ENCODE data around the gene ZFAND4. TPM values are rescaled to one million over a fixed set of nuclear protein-coding genes. Genes with fewer than 3 reads are reported as not detected.
"Not testable (repeated sequence)": the region's sequence is repeated elsewhere in the genome, so short reads cannot be mapped to it uniquely, and the experiment has no call there.

The ZFAND4 gene
- polyA plus RNA-seq, 1 donor = 9.2 TPM

DNA sequence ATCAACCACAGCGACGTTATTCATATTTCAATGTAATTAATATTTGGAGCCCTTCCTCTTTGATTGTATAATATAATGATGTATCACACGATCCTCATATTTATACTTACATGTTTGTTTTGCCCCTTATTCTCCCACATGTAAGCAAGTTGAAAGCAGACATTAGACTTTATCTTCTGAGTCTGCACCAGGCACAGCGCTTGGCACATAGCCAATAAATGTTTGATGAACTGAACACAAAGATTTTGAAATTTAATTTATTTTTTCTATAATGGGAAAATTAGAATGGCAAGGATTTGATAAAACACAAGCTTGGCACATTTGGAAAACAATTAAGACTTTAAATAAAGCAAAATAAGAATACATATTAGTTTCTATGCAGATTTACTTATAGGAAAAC is 31.6 kb downstream of the ZFAND4 start:
- DNase-seq (ENCODE audit: low read depth) = no peak

- DNase-seq (ENCODE audit: low read depth) = no peak
These were observed 32.5 kb downstream of the ZFAND4 start for GRCh38 chr10:45640049-45640448.

- DNase-seq (ENCODE audit: low read depth) = no peak
These were observed 45.0 kb downstream of the ZFAND4 start for GRCh38 chr10:45627412-45628048.

DNA sequence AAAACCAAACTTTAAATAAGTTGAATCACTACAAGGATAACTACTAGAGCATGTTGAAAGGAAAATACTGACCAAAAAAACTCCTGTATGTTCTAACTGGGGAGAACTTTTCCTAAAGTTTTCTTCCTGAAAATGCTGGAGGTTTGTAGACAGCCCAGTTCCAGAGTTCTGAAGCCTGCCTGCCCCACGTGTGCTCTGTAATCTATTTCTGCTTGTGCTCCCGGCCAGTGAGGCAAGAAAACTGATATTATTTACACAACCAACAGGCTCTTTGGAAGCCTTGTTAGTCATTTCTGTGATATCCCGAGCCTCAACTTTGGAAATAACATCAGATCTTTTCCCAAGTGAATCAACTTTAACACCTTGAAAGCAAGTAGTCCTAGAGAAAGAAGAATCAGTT is 46.7 kb downstream of the ZFAND4 start:
- DNase-seq (ENCODE audit: low read depth) = no peak

DNA sequence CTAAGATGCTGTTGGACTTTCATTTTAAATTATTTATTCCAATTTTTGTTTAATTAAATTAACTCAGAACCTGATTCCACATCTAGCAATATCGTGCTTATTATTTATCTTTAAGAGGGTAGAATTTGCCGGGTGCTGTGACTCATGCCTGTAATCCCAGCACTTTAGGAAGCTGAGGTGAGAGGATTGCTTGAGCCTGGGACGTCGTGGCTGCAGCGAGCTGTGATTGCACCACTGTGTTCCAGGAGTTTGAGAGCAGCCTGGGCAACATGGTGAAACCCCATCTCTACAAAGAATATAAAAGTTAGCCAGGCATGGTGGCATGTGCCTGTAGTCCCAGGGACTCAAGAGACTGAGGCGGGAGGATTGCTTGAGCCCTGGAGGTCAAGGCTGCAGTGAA is 47.8 kb downstream of the ZFAND4 start:
- DNase-seq (ENCODE audit: low read depth) = no peak

DNA sequence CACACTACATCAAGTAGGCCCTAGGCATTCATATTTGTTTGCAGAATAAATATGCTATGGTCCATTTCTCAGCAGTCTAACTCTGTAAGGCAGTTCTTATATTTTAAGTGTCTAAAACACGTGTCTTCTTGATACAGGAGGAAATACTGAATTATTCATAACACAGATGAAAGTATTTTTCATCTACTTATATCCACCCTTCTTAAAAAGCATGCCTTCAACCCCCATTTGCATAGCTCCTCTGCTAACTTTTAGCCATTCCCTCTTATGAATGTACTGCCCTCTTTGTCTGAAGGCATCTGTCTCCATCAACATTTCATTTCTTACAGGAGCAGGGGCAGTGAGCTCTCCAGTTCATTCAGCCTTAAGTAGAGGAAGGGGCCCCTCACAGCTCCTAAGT is 57.7 kb downstream of the ZFAND4 start:
- no peak for DNase-seq (ENCODE audit: low read depth)

DNA sequence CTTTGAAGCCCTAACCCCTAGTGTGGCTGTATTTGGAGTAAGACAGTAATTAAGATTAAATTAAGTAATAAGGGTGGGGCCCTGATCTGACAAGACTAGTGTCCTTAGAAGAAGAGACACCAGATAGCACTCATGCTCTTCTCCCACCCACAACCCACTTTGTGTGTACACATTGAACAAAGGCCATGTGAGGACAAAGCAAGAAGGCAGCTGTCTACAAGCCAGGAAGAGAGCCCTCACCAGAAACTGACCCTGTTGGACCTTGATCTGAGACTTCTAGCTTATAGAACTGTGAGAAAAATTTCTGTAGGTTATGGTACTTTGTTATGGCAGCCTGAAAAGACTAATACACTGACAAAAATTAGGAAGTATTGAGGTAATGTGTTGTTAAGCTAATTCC is 59.8 kb downstream of the ZFAND4 start:
- DNase-seq (ENCODE audit: low read depth) = no peak

DNA sequence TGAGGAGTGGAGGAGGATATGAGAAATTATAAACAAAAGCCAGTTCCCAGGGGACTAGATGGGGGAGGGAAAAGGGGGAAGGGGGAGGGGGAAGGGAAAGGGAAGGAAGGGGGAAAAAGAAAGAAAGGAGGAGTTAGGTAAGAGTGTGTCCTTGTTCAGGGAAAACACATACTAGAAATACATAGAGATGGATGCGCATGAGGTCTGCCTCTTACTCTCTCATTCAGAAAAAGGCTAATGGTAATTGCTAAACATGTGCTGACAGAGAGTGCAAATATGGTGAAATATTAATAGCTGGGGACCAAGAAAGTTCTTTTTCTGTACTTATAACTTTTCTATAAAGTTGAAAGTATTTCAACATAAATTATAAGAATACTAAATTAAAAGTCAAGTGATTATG is 64.5 kb downstream of the ZFAND4 start:
- DNase-seq (ENCODE audit: low read depth) = no peak

DNA sequence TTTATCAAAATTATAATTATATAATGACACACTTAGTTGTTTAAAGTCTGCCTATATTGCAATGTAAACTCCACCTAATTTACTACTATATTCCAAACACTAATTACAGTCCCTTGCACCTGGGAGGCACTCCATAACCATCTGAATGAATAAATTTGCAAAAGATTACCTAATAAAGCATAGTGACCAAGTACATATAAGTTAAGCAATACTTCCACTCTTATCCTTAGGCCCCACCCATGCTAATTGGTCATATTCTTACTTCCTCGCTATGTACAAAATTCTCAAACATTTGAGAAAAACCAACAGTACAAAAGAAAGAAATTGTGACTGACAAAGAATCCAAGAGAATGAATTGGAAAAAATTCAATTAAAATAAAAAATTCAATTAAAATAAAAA is 65.3 kb downstream of the ZFAND4 start:
- DNase-seq (ENCODE audit: low read depth) = no peak

GRCh38 chr10:45602836-45603235 is 69.7 kb downstream of the ZFAND4 start:
- DNase-seq (ENCODE audit: low read depth) = no peak

DNA sequence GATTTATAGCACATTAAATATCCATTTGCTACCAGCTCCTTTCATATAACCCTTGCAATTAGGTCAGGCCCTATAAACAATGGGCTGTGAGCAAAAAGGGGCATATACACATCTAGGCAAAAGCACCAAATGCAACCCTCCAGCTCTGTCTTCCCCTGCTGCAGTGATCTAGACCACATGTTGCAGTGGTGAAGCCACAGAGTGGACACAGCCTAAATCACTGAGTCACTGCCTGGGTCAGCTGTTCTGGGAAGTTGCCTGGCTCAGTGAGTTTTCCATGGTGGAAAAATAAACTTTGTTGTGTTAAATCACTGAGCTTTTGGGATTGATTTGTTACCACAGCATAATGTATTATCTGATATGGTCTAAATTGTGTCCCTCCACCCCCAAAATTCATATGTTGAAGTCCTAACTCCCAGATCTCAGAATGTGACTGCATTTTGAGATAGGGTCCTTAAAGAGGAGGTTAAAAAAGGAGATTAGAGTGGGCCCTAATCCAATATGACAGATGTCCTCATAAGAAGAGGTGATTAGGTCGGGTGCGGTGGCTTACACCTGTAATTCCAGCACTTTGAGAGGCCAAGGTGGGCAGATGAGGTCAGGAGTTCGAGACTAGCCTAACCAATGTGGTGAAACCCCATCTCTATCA is 70.4 kb downstream of the ZFAND4 start:
- DNase-seq (ENCODE audit: low read depth) = no peak

DNA sequence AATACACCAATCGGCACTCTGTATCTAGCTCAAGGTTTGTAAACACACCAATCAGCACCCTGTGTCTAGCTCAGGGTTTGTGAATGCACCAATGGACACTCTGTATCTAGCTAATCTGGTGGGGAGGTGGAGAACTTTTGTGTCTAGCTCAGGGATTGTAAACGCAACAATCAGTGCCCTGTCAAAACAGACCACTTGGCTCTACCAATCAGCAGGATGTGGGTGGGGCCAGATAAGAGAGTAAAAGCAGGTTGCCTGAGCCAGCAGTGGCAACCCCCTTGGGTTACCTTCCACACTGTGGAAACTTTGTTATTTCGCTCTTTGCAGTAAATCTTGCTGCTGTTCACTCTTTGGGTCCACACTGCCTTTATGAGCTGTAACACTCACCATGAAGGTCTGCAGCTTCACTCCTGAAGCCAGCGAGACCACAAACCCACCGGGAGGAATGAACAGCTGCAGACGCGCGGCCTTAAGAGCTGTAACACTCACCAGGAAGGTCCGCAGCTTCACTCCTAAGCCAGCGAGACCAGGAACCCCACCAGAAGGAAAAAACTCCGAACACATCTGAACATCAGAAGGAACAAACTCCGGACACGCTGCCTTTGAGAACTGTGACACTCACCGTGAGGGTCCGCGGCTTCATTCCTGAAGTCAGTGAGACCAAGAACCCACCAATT is 71.2 kb downstream of the ZFAND4 start:
- DNase-seq (ENCODE audit: low read depth) = not testable (repeated sequence)

DNA sequence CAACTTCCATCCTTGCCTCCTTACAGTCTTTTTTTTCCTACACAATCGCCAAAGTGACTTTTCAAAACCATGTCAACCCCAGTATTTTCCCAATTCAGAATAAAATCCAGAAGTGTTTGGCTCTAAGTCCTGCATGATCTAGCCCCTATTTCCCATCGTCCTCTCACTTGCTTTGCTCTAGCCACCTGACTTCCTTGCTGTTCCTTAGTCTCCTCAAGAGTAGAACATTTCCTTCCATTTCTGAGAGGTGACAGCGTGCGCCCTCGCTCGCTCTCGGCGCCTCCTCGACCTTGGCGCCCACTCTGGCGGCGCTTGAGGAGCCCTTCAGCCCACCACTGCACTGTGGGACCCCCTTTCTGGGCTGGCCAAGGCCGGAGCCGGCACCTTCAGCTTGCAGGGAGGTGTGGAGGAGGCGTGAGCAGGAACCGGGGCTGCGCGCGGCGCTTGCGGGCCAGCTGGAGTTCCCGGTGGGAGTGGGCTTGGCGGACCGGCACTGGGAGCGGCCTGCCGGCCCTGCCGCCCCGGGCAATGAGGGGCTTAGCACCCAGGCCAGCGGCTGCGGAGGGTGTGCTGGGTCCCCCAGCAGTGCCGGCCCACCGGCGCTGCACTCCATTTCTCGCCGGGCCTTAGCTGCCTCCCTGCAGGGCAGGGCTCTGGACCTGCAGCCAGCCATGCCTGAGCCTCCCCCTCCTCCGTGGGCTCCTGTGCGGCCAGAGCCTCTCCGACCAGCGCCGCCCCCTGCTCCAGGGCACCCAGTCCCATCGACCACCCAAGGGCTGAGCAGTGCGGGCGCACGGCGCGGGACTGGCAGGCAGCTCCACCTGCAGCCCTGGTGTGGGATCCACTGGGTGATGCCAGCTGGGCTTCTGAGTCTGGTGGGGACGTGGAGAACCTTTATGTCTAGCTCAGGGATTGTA is 72.0 kb downstream of the ZFAND4 start:
- DNase-seq (ENCODE audit: low read depth) = not testable (repeated sequence)

- DNase-seq (ENCODE audit: low read depth) = no peak
These were observed 72.9 kb downstream of the ZFAND4 start for GRCh38 chr10:45599646-45600045.

DNA sequence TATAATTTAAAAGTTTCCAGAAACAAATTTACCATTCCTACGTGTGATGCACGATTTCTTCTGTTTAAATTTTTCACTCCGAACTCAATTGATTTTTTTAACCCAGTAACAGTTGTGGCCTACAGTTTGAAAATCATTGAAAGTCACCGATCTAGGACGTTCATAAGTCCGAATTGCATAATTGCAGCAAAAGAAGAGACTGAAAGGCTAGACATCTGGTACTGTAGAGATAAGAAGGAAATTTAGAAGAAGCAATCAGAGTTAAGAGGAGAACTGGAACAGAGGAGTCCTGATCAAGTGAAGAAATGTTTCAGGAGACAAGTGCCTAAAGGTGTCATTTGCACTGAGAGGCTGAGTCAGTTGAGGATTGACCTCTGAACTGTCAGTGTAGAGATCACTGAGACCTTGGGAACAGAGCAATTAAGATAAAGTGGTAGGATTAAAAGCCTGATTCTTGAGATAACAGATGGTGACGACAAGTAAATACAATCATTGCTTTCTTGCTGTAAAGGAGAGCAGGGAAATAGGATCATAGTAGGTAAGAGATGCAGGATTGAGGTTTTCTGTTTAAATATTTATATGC is 73.5 kb downstream of the ZFAND4 start:
- no peak for DNase-seq (ENCODE audit: low read depth)

DNA sequence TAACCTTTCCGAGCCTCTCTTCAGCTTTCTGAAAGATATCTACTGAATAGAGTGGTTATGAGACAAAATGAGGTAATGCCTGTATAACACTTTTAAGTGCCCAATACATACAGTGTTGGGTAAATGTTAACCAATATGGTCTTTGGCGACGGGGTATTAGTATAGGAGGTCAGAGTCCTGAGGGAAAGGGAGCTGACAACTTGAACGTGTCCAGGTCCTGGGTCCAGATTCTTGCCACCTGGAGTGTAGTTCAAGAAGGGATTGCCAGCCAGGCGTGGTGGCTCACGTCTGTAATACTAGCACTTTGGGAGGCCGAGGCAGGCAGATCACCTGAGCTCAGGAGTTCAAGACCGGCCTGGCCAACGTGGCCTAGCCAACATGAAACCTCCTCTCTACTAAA is 76.0 kb downstream of the ZFAND4 start:
- DNase-seq (ENCODE audit: low read depth) = no peak

GRCh38 chr10:45594276-45595157 is 78.1 kb downstream of the ZFAND4 start:
- DNase-seq (ENCODE audit: low read depth) = peak; percentile 90

- DNase-seq (ENCODE audit: low read depth) = no peak
These were observed 78.7 kb downstream of the ZFAND4 start for GRCh38 chr10:45593938-45594275.

- DNase-seq (ENCODE audit: low read depth) = no peak
These were observed 79.6 kb downstream of the ZFAND4 start for GRCh38 chr10:45592926-45593325.

GRCh38 chr10:45592432-45592831 is 80.1 kb downstream of the ZFAND4 start:
- no peak for DNase-seq (ENCODE audit: low read depth)

DNA sequence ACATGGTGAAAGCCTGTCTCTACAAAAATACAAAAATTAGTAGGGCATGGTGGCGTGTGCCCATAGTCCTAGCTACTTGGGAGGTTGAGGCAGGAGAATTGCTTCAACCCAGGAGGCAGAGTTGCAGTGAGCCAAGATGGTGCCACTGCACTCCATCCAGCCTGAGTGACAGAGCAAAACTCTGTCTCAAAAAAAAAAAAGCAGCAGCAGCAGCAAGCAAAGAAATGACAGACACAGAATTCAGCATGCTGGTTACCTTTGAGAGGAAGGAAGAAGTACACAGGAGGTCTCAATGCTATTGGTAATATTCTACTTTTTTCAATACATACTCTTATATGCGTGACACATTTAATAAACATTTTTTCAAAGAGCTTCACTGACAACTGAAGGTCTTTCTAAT is 81.3 kb downstream of the ZFAND4 start:
- DNase-seq (ENCODE audit: low read depth) = no peak

All from forelimb muscle (tissue), 1 donor.